ENCODE results near the gene ATAT1. TPM values are rescaled to one million over a fixed set of nuclear protein-coding genes. Genes with fewer than 3 reads are reported as not detected.

Gene ATAT1
- total and polyA plus RNA-seq, 2 of the 13 experiments (the other 11 are each of a cell fraction or from before 2014, with no cell fraction given): 9.2 to 23.6 TPM

DNA sequence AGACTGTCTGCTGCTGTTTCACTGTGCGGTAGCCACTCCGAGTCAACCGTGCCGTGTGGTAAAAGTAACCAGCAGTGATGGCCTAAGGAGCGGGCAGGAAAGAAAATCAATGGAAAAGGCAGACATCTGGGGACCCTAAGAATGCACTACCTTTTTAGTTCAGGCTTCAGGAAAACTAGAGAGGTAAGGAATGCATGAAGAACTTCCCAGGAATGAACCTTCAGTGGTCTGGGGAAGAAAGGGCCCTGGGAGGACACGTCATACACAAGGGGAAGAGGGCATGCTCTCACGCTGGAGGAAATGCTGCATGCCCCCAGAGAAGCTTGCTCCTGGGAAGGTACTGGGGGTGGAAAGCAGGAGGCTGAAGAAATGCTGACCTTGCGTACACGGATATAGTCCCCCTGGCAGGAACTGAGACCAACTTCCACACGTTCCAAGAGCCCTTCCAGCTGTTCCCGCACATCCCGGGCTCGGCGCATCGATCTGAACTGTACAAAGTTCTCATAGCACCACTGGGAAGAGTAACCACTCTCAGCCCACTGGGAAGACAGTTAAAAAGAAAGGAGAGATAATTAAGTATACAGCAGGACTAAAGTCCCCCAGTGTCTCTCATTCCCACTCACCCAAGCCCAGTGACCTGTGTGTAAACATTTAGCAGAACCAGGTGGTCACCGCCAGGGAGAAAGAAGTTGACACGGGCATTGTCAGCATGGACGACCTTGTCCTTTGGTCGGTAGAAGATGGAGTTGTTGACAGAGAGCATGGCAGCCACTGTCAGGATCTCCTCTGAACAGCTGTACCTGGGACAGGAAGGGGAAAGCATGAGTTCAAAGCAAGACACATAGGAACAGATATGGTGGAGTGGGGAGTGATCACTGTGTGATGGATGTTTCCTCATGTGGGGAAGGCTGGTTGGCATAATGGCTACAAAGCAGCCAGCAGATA, 28.4 kb downstream of the ATAT1 start (continued):
- TF ChIP-seq, protein P1, sequence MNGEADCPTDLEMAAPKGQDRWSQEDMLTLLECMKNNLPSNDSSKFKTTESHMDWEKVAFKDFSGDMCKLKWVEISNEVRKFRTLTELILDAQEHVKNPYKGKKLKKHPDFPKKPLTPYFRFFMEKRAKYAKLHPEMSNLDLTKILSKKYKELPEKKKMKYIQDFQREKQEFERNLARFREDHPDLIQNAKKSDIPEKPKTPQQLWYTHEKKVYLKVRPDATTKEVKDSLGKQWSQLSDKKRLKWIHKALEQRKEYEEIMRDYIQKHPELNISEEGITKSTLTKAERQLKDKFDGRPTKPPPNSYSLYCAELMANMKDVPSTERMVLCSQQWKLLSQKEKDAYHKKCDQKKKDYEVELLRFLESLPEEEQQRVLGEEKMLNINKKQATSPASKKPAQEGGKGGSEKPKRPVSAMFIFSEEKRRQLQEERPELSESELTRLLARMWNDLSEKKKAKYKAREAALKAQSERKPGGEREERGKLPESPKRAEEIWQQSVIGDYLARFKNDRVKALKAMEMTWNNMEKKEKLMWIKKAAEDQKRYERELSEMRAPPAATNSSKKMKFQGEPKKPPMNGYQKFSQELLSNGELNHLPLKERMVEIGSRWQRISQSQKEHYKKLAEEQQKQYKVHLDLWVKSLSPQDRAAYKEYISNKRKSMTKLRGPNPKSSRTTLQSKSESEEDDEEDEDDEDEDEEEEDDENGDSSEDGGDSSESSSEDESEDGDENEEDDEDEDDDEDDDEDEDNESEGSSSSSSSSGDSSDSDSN (CRISPR knock-in tag; IDR thresholded peaks at IDR 0.05): peak; percentile 54
- TF ChIP-seq, protein P2, sequence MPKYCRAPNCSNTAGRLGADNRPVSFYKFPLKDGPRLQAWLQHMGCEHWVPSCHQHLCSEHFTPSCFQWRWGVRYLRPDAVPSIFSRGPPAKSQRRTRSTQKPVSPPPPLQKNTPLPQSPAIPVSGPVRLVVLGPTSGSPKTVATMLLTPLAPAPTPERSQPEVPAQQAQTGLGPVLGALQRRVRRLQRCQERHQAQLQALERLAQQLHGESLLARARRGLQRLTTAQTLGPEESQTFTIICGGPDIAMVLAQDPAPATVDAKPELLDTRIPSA (CRISPR knock-in tag; IDR thresholded peaks at IDR 0.05; ENCODE audit: borderline replicate concordance): 0 out of 2 replicates have a peak, but pooled peaks have one; percentile 60
- TF ChIP-seq, protein P3, sequence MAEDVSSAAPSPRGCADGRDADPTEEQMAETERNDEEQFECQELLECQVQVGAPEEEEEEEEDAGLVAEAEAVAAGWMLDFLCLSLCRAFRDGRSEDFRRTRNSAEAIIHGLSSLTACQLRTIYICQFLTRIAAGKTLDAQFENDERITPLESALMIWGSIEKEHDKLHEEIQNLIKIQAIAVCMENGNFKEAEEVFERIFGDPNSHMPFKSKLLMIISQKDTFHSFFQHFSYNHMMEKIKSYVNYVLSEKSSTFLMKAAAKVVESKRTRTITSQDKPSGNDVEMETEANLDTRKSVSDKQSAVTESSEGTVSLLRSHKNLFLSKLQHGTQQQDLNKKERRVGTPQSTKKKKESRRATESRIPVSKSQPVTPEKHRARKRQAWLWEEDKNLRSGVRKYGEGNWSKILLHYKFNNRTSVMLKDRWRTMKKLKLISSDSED (CRISPR knock-in tag; IDR thresholded peaks at IDR 0.05): 0 out of 2 replicates have a peak, but pooled peaks have one; percentile 56
- peak; percentile 35; the same call in 1 of the 2 replicates for TF ChIP-seq RAD21 (CRISPR knock-in tag; IDR thresholded peaks at IDR 0.05)
- TF ChIP-seq MBD4 (IDR thresholded peaks at IDR 0.05; ENCODE audit: borderline replicate concordance, low read length): no peak
- TF ChIP-seq, protein P4, sequence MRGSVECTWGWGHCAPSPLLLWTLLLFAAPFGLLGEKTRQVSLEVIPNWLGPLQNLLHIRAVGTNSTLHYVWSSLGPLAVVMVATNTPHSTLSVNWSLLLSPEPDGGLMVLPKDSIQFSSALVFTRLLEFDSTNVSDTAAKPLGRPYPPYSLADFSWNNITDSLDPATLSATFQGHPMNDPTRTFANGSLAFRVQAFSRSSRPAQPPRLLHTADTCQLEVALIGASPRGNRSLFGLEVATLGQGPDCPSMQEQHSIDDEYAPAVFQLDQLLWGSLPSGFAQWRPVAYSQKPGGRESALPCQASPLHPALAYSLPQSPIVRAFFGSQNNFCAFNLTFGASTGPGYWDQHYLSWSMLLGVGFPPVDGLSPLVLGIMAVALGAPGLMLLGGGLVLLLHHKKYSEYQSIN (CRISPR knock-in tag; IDR thresholded peaks at IDR 0.05; ENCODE audit: borderline replicate concordance): no peak
- TF ChIP-seq TMF1 (CRISPR knock-in tag; IDR thresholded peaks at IDR 0.05; ENCODE audit: low read depth): peak; percentile 45; the same call in 1 of the 2 replicates
- peak; percentile 99 for TF ChIP-seq GATAD2A (CRISPR knock-in tag; IDR thresholded peaks at IDR 0.05)
- peak; percentile 28; the same call in 1 of the 2 replicates for TF ChIP-seq CCDC6 (CRISPR knock-in tag; IDR thresholded peaks at IDR 0.05)
- TF ChIP-seq ZMYM4 (CRISPR knock-in tag; IDR thresholded peaks at IDR 0.05): peak; percentile 83
- no peak; the same call in 1 of the 2 replicates for TF ChIP-seq TSC22D2 (CRISPR knock-in tag; IDR thresholded peaks at IDR 0.05; ENCODE audit: borderline replicate concordance)
- peak; percentile 94 for TF ChIP-seq DMAP1 (CRISPR knock-in tag; IDR thresholded peaks at IDR 0.05)
- TF ChIP-seq, protein P5, sequence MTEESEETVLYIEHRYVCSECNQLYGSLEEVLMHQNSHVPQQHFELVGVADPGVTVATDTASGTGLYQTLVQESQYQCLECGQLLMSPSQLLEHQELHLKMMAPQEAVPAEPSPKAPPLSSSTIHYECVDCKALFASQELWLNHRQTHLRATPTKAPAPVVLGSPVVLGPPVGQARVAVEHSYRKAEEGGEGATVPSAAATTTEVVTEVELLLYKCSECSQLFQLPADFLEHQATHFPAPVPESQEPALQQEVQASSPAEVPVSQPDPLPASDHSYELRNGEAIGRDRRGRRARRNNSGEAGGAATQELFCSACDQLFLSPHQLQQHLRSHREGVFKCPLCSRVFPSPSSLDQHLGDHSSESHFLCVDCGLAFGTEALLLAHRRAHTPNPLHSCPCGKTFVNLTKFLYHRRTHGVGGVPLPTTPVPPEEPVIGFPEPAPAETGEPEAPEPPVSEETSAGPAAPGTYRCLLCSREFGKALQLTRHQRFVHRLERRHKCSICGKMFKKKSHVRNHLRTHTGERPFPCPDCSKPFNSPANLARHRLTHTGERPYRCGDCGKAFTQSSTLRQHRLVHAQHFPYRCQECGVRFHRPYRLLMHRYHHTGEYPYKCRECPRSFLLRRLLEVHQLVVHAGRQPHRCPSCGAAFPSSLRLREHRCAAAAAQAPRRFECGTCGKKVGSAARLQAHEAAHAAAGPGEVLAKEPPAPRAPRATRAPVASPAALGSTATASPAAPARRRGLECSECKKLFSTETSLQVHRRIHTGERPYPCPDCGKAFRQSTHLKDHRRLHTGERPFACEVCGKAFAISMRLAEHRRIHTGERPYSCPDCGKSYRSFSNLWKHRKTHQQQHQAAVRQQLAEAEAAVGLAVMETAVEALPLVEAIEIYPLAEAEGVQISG (CRISPR knock-in tag; IDR thresholded peaks at IDR 0.05): peak; percentile 90
- no peak; the same call in 1 of the 2 replicates for TF ChIP-seq KDM5A (IDR thresholded peaks at IDR 0.05; ENCODE audit: borderline replicate concordance, low read length)
- peak; percentile 93; the same call in 1 of the 2 replicates for TF ChIP-seq ZFP1 (CRISPR knock-in tag; IDR thresholded peaks at IDR 0.05)
- peak; percentile 60; the same call in 1 of the 2 replicates for TF ChIP-seq ATF1 (CRISPR knock-in tag; IDR thresholded peaks at IDR 0.05)
- TF ChIP-seq SSRP1 (CRISPR knock-in tag; IDR thresholded peaks at IDR 0.05): peak; percentile 90; the same call in 1 of the 2 replicates
- peak; percentile 50 for TF ChIP-seq SP2 (CRISPR knock-in tag; IDR thresholded peaks at IDR 0.05)
- no peak for TF ChIP-seq ZNF615 (CRISPR knock-in tag; IDR thresholded peaks at IDR 0.05; ENCODE audit: borderline replicate concordance)
- TF ChIP-seq ADNP (CRISPR knock-in tag; IDR thresholded peaks at IDR 0.05): no peak
- peak; percentile 45; the same call in 1 of the 2 replicates for TF ChIP-seq CREB1 (IDR thresholded peaks at IDR 0.05)
- peak; percentile 56 for TF ChIP-seq CREB1 (CRISPR knock-in tag; IDR thresholded peaks at IDR 0.05)
